ENCODE measurements around the gene FLVCR2. TPM values are rescaled to one million over a fixed set of nuclear protein-coding genes. Genes with fewer than 3 reads are reported as not detected.

FLVCR2 gene
- total RNA-seq, 1 experiment from 2014 or later: 12.4 TPM

DNA sequence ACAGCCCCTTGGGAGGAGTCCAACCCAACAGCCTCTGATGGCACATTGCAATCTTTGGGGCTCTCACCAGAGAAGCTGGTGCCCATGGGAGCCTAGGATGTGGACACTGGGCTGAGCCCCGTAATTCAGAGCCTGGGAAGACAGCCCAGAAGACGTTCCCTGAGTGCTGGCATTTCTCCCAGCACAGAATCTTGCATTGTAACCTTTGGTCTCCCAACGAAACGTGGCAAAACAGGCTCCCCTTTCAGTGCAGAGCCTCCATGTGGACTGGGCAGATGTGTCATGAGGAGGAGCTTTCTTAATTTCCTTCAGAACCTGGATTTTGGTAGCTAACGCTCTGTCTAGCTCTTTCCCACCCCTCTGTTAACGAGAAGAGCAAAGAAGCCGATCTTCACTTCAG is 29.9 kb upstream of the FLVCR2 start:
- no TSS peak for BruUV-seq (replicated peaks)
- H3K9me3 ChIP-seq (ENCODE audit: insufficient read depth, low read depth): no peaks in the 10 kb centered on the region
- no peaks in the 10 kb centered on the region for H3K79me2 ChIP-seq (ENCODE audit: low read depth)
- no peaks in the 10 kb centered on the region for H3K27me3 ChIP-seq (ENCODE audit: insufficient read depth, low read depth)
- H3K4me2 ChIP-seq: no peak overlapping the region
- H3K36me3 ChIP-seq (ENCODE audit: low read depth): no peaks in the 10 kb centered on the region
- H3K9me2 ChIP-seq (ENCODE audit: insufficient read depth): no peaks in the 10 kb centered on the region
- no peak overlapping the region for H2AFZ ChIP-seq
- no peak overlapping the region for H3K4me3 ChIP-seq
- no peak for TF ChIP-seq EZH2 (IDR thresholded peaks at IDR 0.05; ENCODE audit: low read depth)
- CTCF ChIA-PET: interaction anchor here (0.6 kb wide), 2 partner anchors 13 to 55 kb away, joined by 3 read pairs; no protein-coding TSS in a partner anchor
- H3K4me1 ChIP-seq (replicated peaks; ENCODE audit: insufficient read depth): peaks cover 19% of the 10 kb centered on the region
- POLR2A ChIA-PET (ENCODE audit: unreplicated experiment): interaction anchor here (0.6 kb wide), 2 partner anchors 79 to 130 kb away, joined by 3 to 5 read pairs; no protein-coding TSS in a partner anchor
- H4K20me1 ChIP-seq (ENCODE audit: insufficient read depth): no peaks in the 10 kb centered on the region
- no peak overlapping the region for H3K27ac ChIP-seq
- peaks cover 8% of the 10 kb centered on the region; the same call in 1 of the 2 replicates for H3F3A ChIP-seq (ENCODE audit: insufficient read depth, low read depth)
- intact Hi-C loops (cut with micrococcal nuclease; ENCODE audit: unreplicated experiment): no loop called here
- peak; percentile 52 to 64 for DNase-seq

DNA sequence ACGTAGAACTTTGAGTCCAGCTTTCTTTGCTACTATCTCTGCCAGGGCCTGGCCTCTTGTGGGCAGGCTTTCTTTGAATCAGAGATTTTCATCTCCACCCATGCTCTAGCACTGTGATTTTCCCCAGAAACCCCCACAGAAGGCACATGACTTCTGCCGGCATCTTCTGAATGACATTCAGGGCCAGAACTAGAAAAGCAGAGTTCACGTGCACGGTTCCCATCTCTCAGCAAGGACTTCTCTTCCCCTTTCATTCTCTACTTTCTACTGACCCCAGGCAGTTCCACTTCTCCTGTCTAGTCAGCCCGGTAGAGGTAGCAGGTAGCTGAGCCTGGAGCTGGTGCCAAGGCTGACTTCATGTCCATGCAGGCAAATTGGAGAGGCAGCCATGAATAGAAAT is 29.3 kb upstream of the FLVCR2 start:
- H3K4me2 ChIP-seq: no peak overlapping the region
- intact Hi-C loops (cut with micrococcal nuclease; ENCODE audit: unreplicated experiment): no loop called here
- H3K27ac ChIP-seq: no peak overlapping the region
- H3F3A ChIP-seq (ENCODE audit: insufficient read depth, low read depth): peaks cover 8% of the 10 kb centered on the region
- no peaks in the 10 kb centered on the region for H3K79me2 ChIP-seq (ENCODE audit: low read depth)
- BruUV-seq (replicated peaks): no TSS peak
- no peaks in the 10 kb centered on the region for H3K9me2 ChIP-seq (ENCODE audit: insufficient read depth)
- no peaks in the 10 kb centered on the region for H3K36me3 ChIP-seq (ENCODE audit: low read depth)
- no peak overlapping the region for H3K4me3 ChIP-seq
- H2AFZ ChIP-seq: no peak overlapping the region
- ChIA-PET POLR2A (ENCODE audit: unreplicated experiment) (interaction anchor here (0.6 kb wide), 3 partner anchors 8 to 131 kb away, joined by 3 to 7 read pairs (median 5); no protein-coding TSS in a partner anchor), CTCF (no interaction called here)
- no peaks in the 10 kb centered on the region for H3K27me3 ChIP-seq (ENCODE audit: insufficient read depth, low read depth)
- H3K9me3 ChIP-seq (ENCODE audit: insufficient read depth, low read depth): no peaks in the 10 kb centered on the region
- TF ChIP-seq CTCF (conservative IDR thresholded peaks at IDR 0.05): no peak
- TF ChIP-seq EZH2 (IDR thresholded peaks at IDR 0.05; ENCODE audit: low read depth): no peak
- no peak for DNase-seq
- H3K4me1 ChIP-seq (replicated peaks; ENCODE audit: insufficient read depth): peaks cover 20% of the 10 kb centered on the region
- H4K20me1 ChIP-seq (ENCODE audit: insufficient read depth): no peaks in the 10 kb centered on the region

GRCh38 chr14:75551021-75551420 is 27.4 kb upstream of the FLVCR2 start:
- Histone ChIP-seq H3K36me3 (ENCODE audit: low read depth) (no peaks in the 10 kb centered on the region), H3K4me3 (no peak overlapping the region), H2AFZ (no peak overlapping the region), H3K4me2 (no peak overlapping the region), H3K4me1 (replicated peaks; ENCODE audit: insufficient read depth) (peaks cover 39% of the 10 kb centered on the region), H3K9me3 (ENCODE audit: insufficient read depth, low read depth) (no peaks in the 10 kb centered on the region), H3K27me3 (ENCODE audit: insufficient read depth, low read depth) (no peaks in the 10 kb centered on the region), H3F3A (ENCODE audit: insufficient read depth, low read depth) (peaks cover 22% of the 10 kb centered on the region), H3K79me2 (ENCODE audit: low read depth) (no peaks in the 10 kb centered on the region), H3K27ac (no peak overlapping the region), H4K20me1 (ENCODE audit: insufficient read depth) (no peaks in the 10 kb centered on the region), H3K9me2 (ENCODE audit: insufficient read depth) (no peaks in the 10 kb centered on the region)
- no TSS peak for BruUV-seq (replicated peaks)
- TF ChIP-seq CTCF (conservative IDR thresholded peaks at IDR 0.05): no peak
- no peak for DNase-seq
- CTCF ChIA-PET: no interaction called here
- POLR2A ChIA-PET (ENCODE audit: unreplicated experiment): no interaction called here
- intact Hi-C loops (cut with micrococcal nuclease; ENCODE audit: unreplicated experiment): loop anchor here (10.0 kb wide), 1 partner anchor 976 kb away; no protein-coding TSS in a partner anchor

DNA sequence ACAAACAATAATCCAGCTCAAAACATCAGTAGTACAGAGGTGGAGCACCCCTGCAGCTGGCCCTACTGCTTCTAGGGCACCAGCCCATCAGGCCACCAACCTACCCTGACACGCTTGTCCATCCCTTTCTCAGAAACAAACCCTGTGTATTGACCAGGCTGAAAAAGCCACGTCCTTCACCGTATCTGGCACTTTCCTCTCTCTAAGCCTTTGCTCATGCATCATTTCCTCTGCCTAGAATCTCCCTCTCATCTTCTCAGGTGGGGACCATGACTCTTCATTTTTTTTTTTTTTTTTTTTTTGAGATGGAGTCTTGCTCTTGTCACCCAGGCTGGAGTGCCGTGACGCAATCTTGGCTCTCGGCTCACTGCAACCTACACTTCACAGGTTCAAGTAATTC is 25.3 kb upstream of the FLVCR2 start:
- Histone ChIP-seq H3K79me2 (ENCODE audit: low read depth) (no peaks in the 10 kb centered on the region), H3K27ac (no peak overlapping the region), H3K9me2 (ENCODE audit: insufficient read depth) (no peaks in the 10 kb centered on the region), H3K4me1 (replicated peaks; ENCODE audit: insufficient read depth) (peaks cover 42% of the 10 kb centered on the region), H3K4me3 (no peak overlapping the region), H4K20me1 (ENCODE audit: insufficient read depth) (no peaks in the 10 kb centered on the region), H3F3A (ENCODE audit: insufficient read depth, low read depth) (peaks cover 26% of the 10 kb centered on the region), H2AFZ (no peak overlapping the region), H3K36me3 (ENCODE audit: low read depth) (no peaks in the 10 kb centered on the region), H3K4me2 (no peak overlapping the region), H3K9me3 (ENCODE audit: insufficient read depth, low read depth) (peaks cover 3% of the 10 kb centered on the region; the same call in 1 of the 2 replicates), H3K27me3 (ENCODE audit: insufficient read depth, low read depth) (no peaks in the 10 kb centered on the region)
- BruUV-seq (replicated peaks): no TSS peak
- CTCF ChIA-PET: interaction anchor here (0.7 kb wide), 1 partner anchor 154 kb away, joined by 6 read pairs; no protein-coding TSS in a partner anchor
- no peak for DNase-seq
- POLR2A ChIA-PET (ENCODE audit: unreplicated experiment): interaction anchor here (0.6 kb wide), 1 partner anchor 64 kb away, joined by 10 read pairs; no protein-coding TSS in a partner anchor
- intact Hi-C loops (cut with micrococcal nuclease; ENCODE audit: unreplicated experiment): loop anchor here (10.0 kb wide), 1 partner anchor 978 kb away; no protein-coding TSS in a partner anchor
- TF ChIP-seq CTCF (conservative IDR thresholded peaks at IDR 0.05) (no peak), EZH2 (IDR thresholded peaks at IDR 0.05; ENCODE audit: low read depth) (no peak)

All from PC-9 (cell line).